Measurements from ENCODE around the gene OR2AG2.

GRCh38 chr11:6725386-6725896, 46.3 kb downstream of the OR2AG2 start:
- TF ChIP-seq, protein P1, sequence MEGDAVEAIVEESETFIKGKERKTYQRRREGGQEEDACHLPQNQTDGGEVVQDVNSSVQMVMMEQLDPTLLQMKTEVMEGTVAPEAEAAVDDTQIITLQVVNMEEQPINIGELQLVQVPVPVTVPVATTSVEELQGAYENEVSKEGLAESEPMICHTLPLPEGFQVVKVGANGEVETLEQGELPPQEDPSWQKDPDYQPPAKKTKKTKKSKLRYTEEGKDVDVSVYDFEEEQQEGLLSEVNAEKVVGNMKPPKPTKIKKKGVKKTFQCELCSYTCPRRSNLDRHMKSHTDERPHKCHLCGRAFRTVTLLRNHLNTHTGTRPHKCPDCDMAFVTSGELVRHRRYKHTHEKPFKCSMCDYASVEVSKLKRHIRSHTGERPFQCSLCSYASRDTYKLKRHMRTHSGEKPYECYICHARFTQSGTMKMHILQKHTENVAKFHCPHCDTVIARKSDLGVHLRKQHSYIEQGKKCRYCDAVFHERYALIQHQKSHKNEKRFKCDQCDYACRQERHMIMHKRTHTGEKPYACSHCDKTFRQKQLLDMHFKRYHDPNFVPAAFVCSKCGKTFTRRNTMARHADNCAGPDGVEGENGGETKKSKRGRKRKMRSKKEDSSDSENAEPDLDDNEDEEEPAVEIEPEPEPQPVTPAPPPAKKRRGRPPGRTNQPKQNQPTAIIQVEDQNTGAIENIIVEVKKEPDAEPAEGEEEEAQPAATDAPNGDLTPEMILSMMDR (IDR thresholded peaks at IDR 0.05; ENCODE audit: low read depth, low read length, poor library complexity, severe bottlenecking): no peak
- TF ChIP-seq EZH2phosphoT487 (IDR thresholded peaks at IDR 0.05; ENCODE audit: borderline replicate concordance, low read length): no peak
